Measurements from ENCODE around the gene TMEM87B. TPM values are rescaled to one million over a fixed set of nuclear protein-coding genes. Genes with fewer than 3 reads are reported as not detected.

Gene TMEM87B
- total and polyA plus RNA-seq, 2 of the 4 experiments (the other 2 are of a cell fraction) = 6.3 to 12.5 TPM

DNA sequence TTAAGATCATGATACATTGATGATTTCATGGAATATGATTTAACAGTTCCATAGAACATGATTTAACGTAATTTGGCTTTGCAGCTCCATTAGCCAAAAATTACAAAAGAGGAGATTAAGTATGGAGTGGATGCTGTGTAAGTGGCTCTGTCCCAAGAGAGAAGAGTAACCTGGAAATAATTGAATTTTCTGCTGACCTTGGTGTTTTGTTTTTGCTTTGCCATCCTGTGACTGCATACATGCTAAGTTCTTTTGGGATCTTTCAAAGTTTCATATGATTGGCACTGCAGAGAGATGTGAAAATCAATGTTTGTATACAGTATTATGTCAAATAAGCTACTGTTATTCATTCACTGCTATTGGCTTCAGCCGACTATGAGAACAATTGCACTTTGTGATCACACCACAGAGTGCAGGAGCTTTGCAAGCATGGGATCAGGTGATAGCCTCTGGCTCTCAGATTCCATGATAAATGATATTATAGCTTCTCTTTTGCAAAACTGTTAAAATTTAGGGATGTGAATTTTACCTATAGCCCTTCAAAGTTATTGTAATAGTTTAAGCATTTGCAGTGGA lies 46.1 kb upstream of the TMEM87B start:
- ATAC-seq (ENCODE audit: low read depth) (no peak), DNase-seq (no peak)
- WGBS, 2 experiments (ENCODE audit: extremely low coverage in 2 of 2, insufficient read length in 1 of 2) = 76% methylated on average over 2 of the region's 2 CpGs; no CpG with 5 or more reads in 1 of the 2 experiments
- Histone ChIP-seq H3K27ac (ENCODE audit: insufficient read depth, low read length) (no peak overlapping the region), H3K14ac (replicated peaks; ENCODE audit: low read depth, low read length) (no peak overlapping the region), H4K91ac (ENCODE audit: insufficient read depth, low read depth, low read length) (no peak overlapping the region), H4K8ac (ENCODE audit: low read depth in 2 of 2, low read length in 2 of 2) (no peak overlapping the region), H3K36me3 (ENCODE audit: control insufficient read depth, insufficient read depth, low read length) (no peaks in the 10 kb centered on the region), H3K56ac (ENCODE audit: extremely low read depth, insufficient read depth, low read length) (no peak overlapping the region), H2BK15ac (ENCODE audit: low read depth, low read length) (no peak overlapping the region), H2BK5ac (ENCODE audit: low read depth, low read length, poor library complexity, severe bottlenecking) (no peak overlapping the region), H3K4ac (ENCODE audit: low read depth, low read length) (no peak overlapping the region), H3K27me3 (ENCODE audit: control insufficient read depth, insufficient read depth, low read length) (peaks cover 11% of the 10 kb centered on the region), H2BK120ac (ENCODE audit: low read depth, low read length) (no peak overlapping the region), H2AK5ac (ENCODE audit: low read depth, low read length) (no peak overlapping the region), H3K9me3 (ENCODE audit: control insufficient read depth, insufficient read depth, low read length) (no peaks in the 10 kb centered on the region), H4K5ac (ENCODE audit: low read depth, low read length) (no peak overlapping the region), H2AFZ (replicated peaks; ENCODE audit: low read length, poor library complexity) (no peak overlapping the region), H3K18ac (ENCODE audit: low read depth, low read length) (no peak overlapping the region), H3K4me3 (ENCODE audit: insufficient read depth, low read depth, low read length) (no peak overlapping the region), H3K9ac (ENCODE audit: low read depth, low read length) (no peak overlapping the region), H3K23ac (ENCODE audit: low read depth, low read length) (no peak overlapping the region), H2AK9ac (replicated peaks; ENCODE audit: low read depth, low read length, poor library complexity) (no peak overlapping the region), H3K4me2 (ENCODE audit: low read depth, low read length) (no peak overlapping the region), H3K9me1 (ENCODE audit: insufficient read depth, low read length) (no peaks in the 10 kb centered on the region), H2BK20ac (ENCODE audit: low read depth, low read length) (no peak overlapping the region), H4K20me1 (ENCODE audit: insufficient read depth, low read length) (no peaks in the 10 kb centered on the region), H3K4me1 (ENCODE audit: control insufficient read depth, insufficient read depth, low read length) (no peaks in the 10 kb centered on the region), H3K79me1 (ENCODE audit: low read depth in 1 of 2, low read length in 2 of 2) (no peaks in the 10 kb centered on the region)
- CTCF ChIA-PET = no interaction called here
- BruUV-seq (replicated peaks) = no TSS peak
- no peak for TF ChIP-seq FOS (IDR thresholded peaks at IDR 0.05; ENCODE audit: low read depth, low read length)
- no peak for TF ChIP-seq CHD1 (IDR thresholded peaks at IDR 0.05; ENCODE audit: low read depth, low read length)
- TF ChIP-seq BHLHE40 (IDR thresholded peaks at IDR 0.05; ENCODE audit: low read depth, low read length) = no peak
- TF ChIP-seq MAFK (IDR thresholded peaks at IDR 0.05; ENCODE audit: low read depth, low read length) = peak; percentile 81
- TF ChIP-seq CEBPB (IDR thresholded peaks at IDR 0.05; ENCODE audit: low read depth, low read length) = no peak
- intact Hi-C loops (cut with micrococcal nuclease) (no loop called here), dilution Hi-C loops (cut with HindIII; ENCODE audit: low sequenced_read_pairs, unreplicated experiment) (no loop called here), in situ Hi-C loops (cut with MboI; ENCODE audit: low sequenced_read_pairs) (no loop called here)
- POLR2A ChIA-PET (ENCODE audit: unreplicated experiment) = no interaction called here

All from IMR-90 (cell line).